ENCODE data around the gene BRWD1. TPM values are rescaled to one million over a fixed set of nuclear protein-coding genes. Genes with fewer than 3 reads are reported as not detected.

BRWD1 gene
- polyA plus RNA-seq, 1 donor from 2014 or later: 246 TPM

GRCh38 chr21:39315603-39316445 lies 2.4 kb upstream of the BRWD1 start:
- Histone ChIP-seq H4K20me1 (ENCODE audit: insufficient read depth) (peaks cover 6% of the 10 kb centered on the region), H3K36me3 (ENCODE audit: insufficient read depth, low read length) (no peaks in the 10 kb centered on the region), H3K9me2 (ENCODE audit: insufficient read depth, low read length) (no peaks in the 10 kb centered on the region), H3K4me3 (ENCODE audit: low read length) (no peak overlapping the region), H3K27me3 (ENCODE audit: insufficient read depth, low read depth, low read length) (no peaks in the 10 kb centered on the region), H3K79me2 (replicated peaks; ENCODE audit: insufficient read depth, low read length) (peaks cover 18% of the 10 kb centered on the region), H3K9me3 (ENCODE audit: low read length) (no peaks in the 10 kb centered on the region), H3K9ac (ENCODE audit: low read length) (no peak overlapping the region), H3K4me2 (ENCODE audit: low read length) (no peak overlapping the region), H3K27ac (ENCODE audit: low read length) (no peak overlapping the region), H2AFZ (ENCODE audit: low read depth, low read length) (no peak overlapping the region), H3F3A (ENCODE audit: insufficient read depth, low read length, poor library complexity, severe bottlenecking) (no peaks in the 10 kb centered on the region)
- TF ChIP-seq EZH2 (IDR thresholded peaks at IDR 0.05; ENCODE audit: borderline replicate concordance, insufficient read depth, low read length, poor library complexity, severe bottlenecking) (no peak), REST (IDR thresholded peaks at IDR 0.05; ENCODE audit: borderline replicate concordance) (no peak), RAD21 (conservative IDR thresholded peaks at IDR 0.05) (no peak), EP300 (conservative IDR thresholded peaks at IDR 0.05; ENCODE audit: poor library complexity, severe bottlenecking) (no peak), MXI1 (conservative IDR thresholded peaks at IDR 0.05; ENCODE audit: poor library complexity, severe bottlenecking) (no peak), SMC3 (conservative IDR thresholded peaks at IDR 0.05; ENCODE audit: poor library complexity) (no peak), TAF1 (IDR thresholded peaks at IDR 0.05; ENCODE audit: low read depth) (no peak)

GRCh38 chr21:39314143-39315027 lies 953 bp upstream of the BRWD1 start:
- Histone ChIP-seq H3K4me2 (ENCODE audit: low read length) (peak overlapping the region; percentile 79), H3F3A (ENCODE audit: insufficient read depth, low read length, poor library complexity, severe bottlenecking) (no peaks in the 10 kb centered on the region), H3K9me3 (ENCODE audit: low read length) (no peaks in the 10 kb centered on the region), H3K9ac (ENCODE audit: low read length) (peak overlapping the region; percentile 99), H4K20me1 (ENCODE audit: insufficient read depth) (peaks cover 6% of the 10 kb centered on the region), H3K27me3 (ENCODE audit: insufficient read depth, low read depth, low read length) (no peaks in the 10 kb centered on the region), H3K4me3 (ENCODE audit: low read length) (peak overlapping the region; percentile 97), H3K79me2 (replicated peaks; ENCODE audit: insufficient read depth, low read length) (peaks cover 29% of the 10 kb centered on the region), H3K36me3 (ENCODE audit: insufficient read depth, low read length) (no peaks in the 10 kb centered on the region), H3K9me2 (ENCODE audit: insufficient read depth, low read length) (no peaks in the 10 kb centered on the region), H3K27ac (ENCODE audit: low read length) (peak overlapping the region; percentile 97), H2AFZ (ENCODE audit: low read depth, low read length) (peak overlapping the region; percentile 85)
- peak; percentile 7 for TF ChIP-seq MXI1 (conservative IDR thresholded peaks at IDR 0.05; ENCODE audit: poor library complexity, severe bottlenecking)
- TF ChIP-seq RAD21 (conservative IDR thresholded peaks at IDR 0.05): peak; percentile 40
- no peak for TF ChIP-seq EZH2 (IDR thresholded peaks at IDR 0.05; ENCODE audit: borderline replicate concordance, insufficient read depth, low read length, poor library complexity, severe bottlenecking)
- TF ChIP-seq REST (IDR thresholded peaks at IDR 0.05; ENCODE audit: borderline replicate concordance): no peak
- no peak for TF ChIP-seq POLR2AphosphoS5 (IDR thresholded peaks at IDR 0.05)

Measured in neural cell (in vitro differentiated cells).